ENCODE measurements around the gene NEUROD2. TPM values are rescaled to one million over a fixed set of nuclear protein-coding genes. Genes with fewer than 3 reads are reported as not detected.

The NEUROD2 gene
- total RNA-seq, 2 donors from 2014 or later: not detected

- H3K27me3 ChIP-seq (replicated peaks; ENCODE audit: insufficient read depth): no peaks in the 10 kb centered on the region
- no peak overlapping the region for H3K27ac ChIP-seq
- no peak for ATAC-seq (ENCODE audit: insufficient number of reproducible peaks, low FRiP score, low read depth)
- no peaks in the 10 kb centered on the region for H3K4me1 ChIP-seq (ENCODE audit: control insufficient read depth in 1 of 2, low read depth in 2 of 2)
- H3K9me3 ChIP-seq: no peaks in the 10 kb centered on the region
- TF ChIP-seq, protein P1, sequence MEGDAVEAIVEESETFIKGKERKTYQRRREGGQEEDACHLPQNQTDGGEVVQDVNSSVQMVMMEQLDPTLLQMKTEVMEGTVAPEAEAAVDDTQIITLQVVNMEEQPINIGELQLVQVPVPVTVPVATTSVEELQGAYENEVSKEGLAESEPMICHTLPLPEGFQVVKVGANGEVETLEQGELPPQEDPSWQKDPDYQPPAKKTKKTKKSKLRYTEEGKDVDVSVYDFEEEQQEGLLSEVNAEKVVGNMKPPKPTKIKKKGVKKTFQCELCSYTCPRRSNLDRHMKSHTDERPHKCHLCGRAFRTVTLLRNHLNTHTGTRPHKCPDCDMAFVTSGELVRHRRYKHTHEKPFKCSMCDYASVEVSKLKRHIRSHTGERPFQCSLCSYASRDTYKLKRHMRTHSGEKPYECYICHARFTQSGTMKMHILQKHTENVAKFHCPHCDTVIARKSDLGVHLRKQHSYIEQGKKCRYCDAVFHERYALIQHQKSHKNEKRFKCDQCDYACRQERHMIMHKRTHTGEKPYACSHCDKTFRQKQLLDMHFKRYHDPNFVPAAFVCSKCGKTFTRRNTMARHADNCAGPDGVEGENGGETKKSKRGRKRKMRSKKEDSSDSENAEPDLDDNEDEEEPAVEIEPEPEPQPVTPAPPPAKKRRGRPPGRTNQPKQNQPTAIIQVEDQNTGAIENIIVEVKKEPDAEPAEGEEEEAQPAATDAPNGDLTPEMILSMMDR (IDR thresholded peaks at IDR 0.05): no peak
- no peak overlapping the region for H3K4me3 ChIP-seq
- peaks cover 2% of the 10 kb centered on the region for H3K36me3 ChIP-seq
- DNase-seq (ENCODE audit: low spot score): no peak
These were observed 44.3 kb upstream of the NEUROD2 start for GRCh38 chr17:39651923-39652586.

DNA sequence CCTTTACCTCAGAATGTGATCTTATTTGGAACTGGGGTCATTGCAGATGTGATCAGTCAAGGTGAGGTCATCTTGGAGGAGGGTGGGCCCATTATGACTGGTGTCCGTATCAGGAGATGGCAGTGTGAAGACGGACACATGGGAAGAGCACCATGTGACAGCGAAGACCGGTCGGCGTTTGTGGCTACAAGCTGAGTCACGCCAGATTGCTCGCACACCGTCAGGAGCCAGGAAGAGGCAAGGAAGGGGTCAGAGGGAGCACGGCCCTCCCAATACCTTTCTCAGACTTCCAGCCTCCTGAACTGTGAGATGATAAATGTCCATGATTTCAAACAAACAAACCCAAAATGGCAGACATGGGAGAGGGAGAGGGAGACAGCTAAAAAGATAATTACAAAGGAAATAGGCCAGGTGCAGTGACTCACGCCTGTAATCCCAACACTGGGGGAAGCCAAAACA lies 42.4 kb upstream of the NEUROD2 start:
- Histone ChIP-seq H3K36me3 (peaks cover 2% of the 10 kb centered on the region), H3K27ac (no peak overlapping the region), H3K27me3 (replicated peaks; ENCODE audit: insufficient read depth) (no peaks in the 10 kb centered on the region), H3K4me3 (no peak overlapping the region), H3K9me3 (no peaks in the 10 kb centered on the region), H3K4me1 (ENCODE audit: control insufficient read depth in 1 of 2, low read depth in 2 of 2) (no peaks in the 10 kb centered on the region)
- TF ChIP-seq, protein P1 (IDR thresholded peaks at IDR 0.05): no peak
- ATAC-seq (ENCODE audit: insufficient number of reproducible peaks, low FRiP score, low read depth) (no peak), DNase-seq (ENCODE audit: low spot score) (no peak)

DNA sequence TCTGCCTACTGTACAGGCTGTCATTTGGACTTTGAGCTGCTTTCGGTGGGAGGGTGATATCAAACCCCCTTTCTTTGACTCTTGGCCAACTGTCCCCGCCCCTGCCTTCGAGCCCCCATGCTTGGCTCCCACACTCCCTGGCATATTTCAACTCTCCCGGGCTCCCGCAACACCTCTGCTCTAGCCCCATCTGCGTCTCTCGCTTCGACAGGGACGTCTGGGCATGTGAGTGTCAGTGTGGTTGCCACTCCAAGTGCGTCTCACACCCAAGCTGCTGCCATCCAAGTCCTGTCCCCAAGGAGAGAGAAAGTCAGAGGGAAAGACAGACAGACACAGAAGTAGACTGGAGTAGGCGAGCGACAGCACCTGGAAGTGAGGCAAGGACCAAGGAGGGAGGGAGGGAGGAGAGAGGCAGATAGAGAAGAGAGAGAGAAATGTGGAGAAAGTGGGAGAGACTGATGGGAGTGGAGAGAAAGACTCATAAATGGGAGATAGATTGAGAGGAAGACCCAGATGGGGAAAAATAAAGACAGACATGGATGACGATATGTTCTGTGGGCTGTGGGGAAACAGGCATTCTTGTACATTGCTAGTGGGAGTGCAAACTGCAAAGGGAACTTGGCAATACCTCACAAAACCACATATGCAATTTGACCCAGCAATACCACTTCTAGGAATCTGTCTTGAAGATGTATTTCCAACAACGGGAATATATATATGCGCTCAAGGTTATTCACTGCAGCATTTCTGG lies 41.1 kb upstream of the NEUROD2 start:
- ATAC-seq (ENCODE audit: insufficient number of reproducible peaks, low FRiP score, low read depth) (no peak), DNase-seq (ENCODE audit: low spot score) (no peak)
- Histone ChIP-seq H3K27ac (no peak overlapping the region), H3K27me3 (replicated peaks; ENCODE audit: insufficient read depth) (no peaks in the 10 kb centered on the region), H3K9me3 (no peaks in the 10 kb centered on the region), H3K36me3 (peaks cover 2% of the 10 kb centered on the region), H3K4me1 (ENCODE audit: control insufficient read depth in 1 of 2, low read depth in 2 of 2) (no peaks in the 10 kb centered on the region), H3K4me3 (no peak overlapping the region)
- TF ChIP-seq, protein P1 (IDR thresholded peaks at IDR 0.05): no peak

- DNase-seq (ENCODE audit: low spot score) (no peak), ATAC-seq (ENCODE audit: insufficient number of reproducible peaks, low FRiP score, low read depth) (no peak)
- Histone ChIP-seq H3K36me3 (peaks cover 2% of the 10 kb centered on the region), H3K9me3 (no peaks in the 10 kb centered on the region), H3K4me1 (ENCODE audit: control insufficient read depth in 1 of 2, low read depth in 2 of 2) (peaks cover 0 to 11% of the 10 kb centered on the region in 2 donors), H3K27ac (no peak overlapping the region), H3K27me3 (replicated peaks; ENCODE audit: insufficient read depth) (no peaks in the 10 kb centered on the region), H3K4me3 (no peak overlapping the region)
- TF ChIP-seq, protein P1 (IDR thresholded peaks at IDR 0.05): no peak
These were observed 39.5 kb upstream of the NEUROD2 start for GRCh38 chr17:39647256-39647655.

GRCh38 chr17:39643271-39643670 lies 35.6 kb upstream of the NEUROD2 start:
- Histone ChIP-seq H3K27ac (no peak overlapping the region), H3K36me3 (no peaks in the 10 kb centered on the region), H3K9me3 (no peaks in the 10 kb centered on the region), H3K27me3 (replicated peaks; ENCODE audit: insufficient read depth) (no peaks in the 10 kb centered on the region), H3K4me1 (ENCODE audit: control insufficient read depth in 1 of 2, low read depth in 2 of 2) (peaks cover 18 to 29% of the 10 kb centered on the region in 2 donors), H3K4me3 (no peak overlapping the region)
- TF ChIP-seq, protein P1 (IDR thresholded peaks at IDR 0.05): no peak
- no peak for DNase-seq (ENCODE audit: low spot score)
- ATAC-seq (ENCODE audit: insufficient number of reproducible peaks, low FRiP score, low read depth): no peak

Measured in thoracic aorta (tissue), 2 donors.